Fibroblast of skin of back (primary cell): ENCODE results near the gene KLK6.

ENCODE experiments used
- DNase-seq: peaks from one replicate; pipeline ENCODE4 v3.0.0-alpha.2; 2013

KLK6 gene

GRCh38 chr19:50909240-50910070, 59.9 kb downstream of the KLK6 start:
- peak; percentile 13 for DNase-seq
